ENCODE measurements around the gene LRFN2.

DNA sequence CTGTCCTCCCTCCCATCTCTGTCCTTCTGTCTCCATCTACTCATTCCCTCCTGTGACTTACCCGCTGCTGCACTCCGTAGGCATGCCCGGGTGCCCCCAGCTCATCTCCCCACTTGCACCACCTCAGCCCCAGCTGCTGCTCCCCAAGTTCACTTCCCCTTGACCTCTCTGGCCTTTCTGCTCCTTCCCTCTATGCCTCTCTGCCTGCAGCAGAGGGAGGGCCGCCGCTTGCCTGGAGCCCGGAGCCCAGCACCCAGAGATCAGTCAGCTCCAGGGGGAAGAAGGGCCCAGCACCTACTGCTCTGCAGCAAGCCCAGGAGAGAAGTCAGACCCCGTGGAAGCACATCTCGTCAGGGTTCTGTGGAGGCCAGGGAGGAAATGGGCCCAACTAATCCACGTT, 97.4 kb downstream of the LRFN2 start:
- TF ChIP-seq CTCF (IDR thresholded peaks at IDR 0.05) (no peak), POLR2A (IDR thresholded peaks at IDR 0.05) (no peak)
